Measurements from ENCODE around the gene MPG. TPM values are rescaled to one million over a fixed set of nuclear protein-coding genes. Genes with fewer than 3 reads are reported as not detected.

Gene MPG
- total and polyA plus RNA-seq, 12 donors = 32.2 to 88.5 (median 41.1) TPM

DNA sequence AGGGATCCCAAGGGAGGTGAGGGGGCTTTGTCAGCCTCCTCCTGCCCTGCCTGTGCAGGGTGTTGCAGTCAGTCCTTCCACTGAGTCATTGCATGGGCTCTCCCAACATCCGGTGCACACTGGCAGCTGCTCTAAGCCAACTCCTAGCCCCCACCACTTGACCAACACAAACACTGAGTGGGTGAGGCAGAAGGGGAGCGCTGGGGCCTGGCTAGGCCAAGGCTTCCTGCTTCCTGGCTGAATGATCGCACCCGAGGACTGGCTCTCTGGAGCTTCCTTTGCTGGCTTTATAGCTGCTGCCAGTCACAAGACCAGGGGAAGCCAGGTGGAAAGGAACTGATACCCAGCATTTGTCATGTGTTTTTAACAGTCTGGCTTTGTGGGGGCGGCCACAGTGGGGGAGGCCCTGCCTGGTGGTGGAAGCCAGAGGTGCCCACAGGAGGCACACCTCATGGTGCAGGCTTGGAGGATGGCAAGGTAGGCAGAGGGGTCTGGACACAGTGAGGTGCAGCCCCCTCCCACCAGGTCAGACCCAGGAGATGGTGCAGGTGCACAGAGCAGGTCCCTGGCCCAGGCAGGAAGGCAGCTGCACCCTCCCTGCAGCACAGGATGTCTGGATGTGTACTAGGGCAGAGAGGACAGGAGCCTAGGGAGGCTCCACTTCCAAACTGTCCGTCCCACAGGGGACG is 6.8 kb downstream of the MPG start:
- 40 to 48% methylated on average over 7 of the region's 7 CpGs for WGBS, 2 donors
- H3K27ac ChIP-seq = peak overlapping the region; percentile 44 to 81 (median 72)
- ATAC-seq (peak; percentile 64 to 88 (median 80)), DNase-seq (peak in 1 of 2 donors; percentile 76)
- H3K9me3 ChIP-seq = no peaks in the 10 kb centered on the region
- intact Hi-C loops (cut with DNase I) = no loop called here
- H3K36me3 ChIP-seq = peaks cover 0 to 77% (median 29%) of the 10 kb centered on the region in 9 donors
- peaks cover 16 to 34% (median 28%) of the 10 kb centered on the region in 9 donors for H3K4me1 ChIP-seq
- no peaks in the 10 kb centered on the region for H3K27me3 ChIP-seq
- peak overlapping the region in 1 of 10 donors; percentile 2 for H3K4me3 ChIP-seq
- TF ChIP-seq, protein P1, sequence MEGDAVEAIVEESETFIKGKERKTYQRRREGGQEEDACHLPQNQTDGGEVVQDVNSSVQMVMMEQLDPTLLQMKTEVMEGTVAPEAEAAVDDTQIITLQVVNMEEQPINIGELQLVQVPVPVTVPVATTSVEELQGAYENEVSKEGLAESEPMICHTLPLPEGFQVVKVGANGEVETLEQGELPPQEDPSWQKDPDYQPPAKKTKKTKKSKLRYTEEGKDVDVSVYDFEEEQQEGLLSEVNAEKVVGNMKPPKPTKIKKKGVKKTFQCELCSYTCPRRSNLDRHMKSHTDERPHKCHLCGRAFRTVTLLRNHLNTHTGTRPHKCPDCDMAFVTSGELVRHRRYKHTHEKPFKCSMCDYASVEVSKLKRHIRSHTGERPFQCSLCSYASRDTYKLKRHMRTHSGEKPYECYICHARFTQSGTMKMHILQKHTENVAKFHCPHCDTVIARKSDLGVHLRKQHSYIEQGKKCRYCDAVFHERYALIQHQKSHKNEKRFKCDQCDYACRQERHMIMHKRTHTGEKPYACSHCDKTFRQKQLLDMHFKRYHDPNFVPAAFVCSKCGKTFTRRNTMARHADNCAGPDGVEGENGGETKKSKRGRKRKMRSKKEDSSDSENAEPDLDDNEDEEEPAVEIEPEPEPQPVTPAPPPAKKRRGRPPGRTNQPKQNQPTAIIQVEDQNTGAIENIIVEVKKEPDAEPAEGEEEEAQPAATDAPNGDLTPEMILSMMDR (IDR thresholded peaks at IDR 0.05) = no peak

DNA sequence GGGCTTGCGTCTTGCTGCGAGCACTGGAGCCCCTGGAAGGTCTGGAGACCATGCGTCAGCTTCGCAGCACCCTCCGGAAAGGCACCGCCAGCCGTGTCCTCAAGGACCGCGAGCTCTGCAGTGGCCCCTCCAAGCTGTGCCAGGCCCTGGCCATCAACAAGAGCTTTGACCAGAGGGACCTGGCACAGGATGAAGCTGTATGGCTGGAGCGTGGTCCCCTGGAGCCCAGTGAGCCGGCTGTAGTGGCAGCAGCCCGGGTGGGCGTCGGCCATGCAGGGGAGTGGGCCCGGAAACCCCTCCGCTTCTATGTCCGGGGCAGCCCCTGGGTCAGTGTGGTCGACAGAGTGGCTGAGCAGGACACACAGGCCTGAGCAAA is 7.4 kb downstream of the MPG start:
- peaks cover 16 to 34% (median 30%) of the 10 kb centered on the region in 9 donors for H3K4me1 ChIP-seq
- H3K27ac ChIP-seq = peak overlapping the region; percentile 44 to 81 (median 72)
- H3K4me3 ChIP-seq = peak overlapping the region in 1 of 10 donors; percentile 2
- ATAC-seq = peak in 3 of 8 donors; percentile 1 to 2 (median 2)
- TF ChIP-seq, protein P1 (IDR thresholded peaks at IDR 0.05) = no peak
- no peaks in the 10 kb centered on the region for H3K9me3 ChIP-seq
- peaks cover 0 to 77% (median 30%) of the 10 kb centered on the region in 9 donors for H3K36me3 ChIP-seq
- intact Hi-C loops (cut with DNase I) = no loop called here
- DNase-seq = no peak
- no peaks in the 10 kb centered on the region for H3K27me3 ChIP-seq
- WGBS, 2 donors = 67 to 78% methylated on average over 18 of the region's 18 CpGs

DNA sequence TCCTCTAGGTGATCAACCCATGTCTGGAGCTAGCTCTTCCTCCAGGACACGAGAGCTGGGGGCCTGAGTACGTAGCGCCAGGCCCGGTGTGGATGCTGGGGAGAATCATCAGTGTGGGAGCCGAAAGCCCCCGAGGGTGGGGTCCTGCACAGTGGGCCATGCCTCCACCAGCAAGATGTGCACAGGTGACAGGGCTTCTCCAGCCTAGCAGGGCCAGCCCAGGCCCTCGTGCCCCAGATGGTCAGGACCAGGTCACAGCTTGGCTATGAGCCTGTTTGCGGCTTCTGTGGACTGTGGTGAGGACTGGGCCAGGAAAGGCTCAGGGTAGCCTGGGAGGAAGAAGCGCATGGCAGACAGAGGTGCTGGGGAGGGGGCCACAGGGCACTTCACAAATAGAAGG is 7.8 kb downstream of the MPG start:
- Histone ChIP-seq H3K27me3 (no peaks in the 10 kb centered on the region), H3K4me1 (peaks cover 16 to 36% (median 30%) of the 10 kb centered on the region in 9 donors), H3K36me3 (peaks cover 0 to 73% (median 30%) of the 10 kb centered on the region in 9 donors), H3K27ac (peak overlapping the region in 6 of 10 donors; percentile 44 to 79 (median 63)), H3K9me3 (no peaks in the 10 kb centered on the region), H3K4me3 (no peak overlapping the region)
- TF ChIP-seq, protein P1 (IDR thresholded peaks at IDR 0.05) = no peak
- no peak for ATAC-seq
- no peak for DNase-seq
- WGBS, 2 donors = 76 to 82% methylated on average over 9 of the region's 9 CpGs
- intact Hi-C loops (cut with DNase I) = no loop called here

DNA sequence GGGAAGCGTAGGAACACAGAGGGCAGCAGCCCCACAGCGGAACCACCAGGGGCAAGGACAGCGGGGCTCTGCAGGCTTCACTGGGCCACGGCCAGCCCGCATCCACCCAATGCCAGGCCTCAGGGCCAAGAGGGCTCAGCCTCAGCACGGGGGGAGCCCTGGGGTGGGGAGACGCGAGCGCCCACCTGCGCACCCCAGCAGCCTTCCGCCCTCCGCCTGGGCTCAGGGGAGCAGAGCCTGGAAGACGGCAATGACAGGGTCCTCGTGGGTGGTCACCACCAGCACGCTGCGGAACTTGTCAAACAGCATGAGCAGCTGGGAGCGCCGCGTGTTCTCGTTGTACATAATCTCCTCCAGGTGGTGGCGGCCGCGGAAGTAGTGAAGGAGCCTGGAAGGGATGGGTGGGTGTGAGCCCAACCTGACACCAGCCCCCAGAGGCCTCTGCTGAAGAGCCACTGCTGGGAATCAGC is 8.5 kb downstream of the MPG start:
- DNase-seq (no peak), ATAC-seq (no peak)
- intact Hi-C loops (cut with DNase I) = no loop called here
- H3K4me1 ChIP-seq = peaks cover 16 to 42% (median 32%) of the 10 kb centered on the region in 9 donors
- no peaks in the 10 kb centered on the region for H3K9me3 ChIP-seq
- H3K4me3 ChIP-seq = no peak overlapping the region
- 91% methylated on average over 23 of the region's 23 CpGs for WGBS, 2 donors
- H3K36me3 ChIP-seq = peaks cover 0 to 72% (median 30%) of the 10 kb centered on the region in 9 donors
- peak overlapping the region in 1 of 10 donors; percentile 44 for H3K27ac ChIP-seq
- TF ChIP-seq, protein P1 (IDR thresholded peaks at IDR 0.05) = no peak
- H3K27me3 ChIP-seq = no peaks in the 10 kb centered on the region
